HG03439 (cell line): Measurements from ENCODE around the gene LPCAT1.

Experiments
- ATAC-seq: cut with Tn5 transposase; IDR thresholded peaks from one replicate; pipeline ENCODE4 v1.9.1; 2021; ENCODE audit warnings: mild to moderate bottlenecking, moderate library complexity; ENCODE audit not compliant: unreplicated experiment

LPCAT1 gene

DNA sequence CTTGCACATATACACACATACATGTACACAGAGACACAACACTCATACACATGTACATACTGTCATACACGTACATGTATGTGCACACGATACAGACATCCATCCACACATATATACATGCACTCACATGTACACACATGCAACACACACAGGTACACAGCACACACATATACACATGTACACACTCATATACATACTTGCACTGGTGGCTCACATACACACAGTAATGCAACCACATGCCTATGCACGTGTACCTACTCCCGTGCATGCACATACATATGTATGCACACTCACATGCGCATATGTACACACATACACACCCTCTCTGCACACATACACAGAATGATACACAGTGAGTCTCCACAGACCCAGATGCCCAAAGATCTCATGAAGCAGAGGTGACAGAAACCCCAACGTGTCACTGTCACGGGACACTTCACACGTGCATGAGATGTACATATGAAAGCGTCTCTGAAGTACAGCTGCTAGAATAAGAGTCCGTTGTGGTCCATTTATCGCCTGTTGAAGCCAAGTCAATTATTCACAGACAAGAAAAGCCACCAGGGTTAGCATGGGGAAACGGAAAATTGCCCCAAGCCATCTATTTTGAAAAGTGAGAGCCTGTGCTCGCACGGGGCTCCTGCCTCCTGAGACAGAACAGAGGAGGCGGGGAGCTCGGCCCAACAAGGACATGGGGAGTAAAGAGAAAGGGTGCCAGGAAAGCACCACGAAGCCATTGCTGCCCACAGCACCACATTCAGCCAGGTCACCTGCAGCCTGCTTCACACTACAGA, 24.9 kb downstream of the LPCAT1 start:
- peak; percentile 21 for ATAC-seq

DNA sequence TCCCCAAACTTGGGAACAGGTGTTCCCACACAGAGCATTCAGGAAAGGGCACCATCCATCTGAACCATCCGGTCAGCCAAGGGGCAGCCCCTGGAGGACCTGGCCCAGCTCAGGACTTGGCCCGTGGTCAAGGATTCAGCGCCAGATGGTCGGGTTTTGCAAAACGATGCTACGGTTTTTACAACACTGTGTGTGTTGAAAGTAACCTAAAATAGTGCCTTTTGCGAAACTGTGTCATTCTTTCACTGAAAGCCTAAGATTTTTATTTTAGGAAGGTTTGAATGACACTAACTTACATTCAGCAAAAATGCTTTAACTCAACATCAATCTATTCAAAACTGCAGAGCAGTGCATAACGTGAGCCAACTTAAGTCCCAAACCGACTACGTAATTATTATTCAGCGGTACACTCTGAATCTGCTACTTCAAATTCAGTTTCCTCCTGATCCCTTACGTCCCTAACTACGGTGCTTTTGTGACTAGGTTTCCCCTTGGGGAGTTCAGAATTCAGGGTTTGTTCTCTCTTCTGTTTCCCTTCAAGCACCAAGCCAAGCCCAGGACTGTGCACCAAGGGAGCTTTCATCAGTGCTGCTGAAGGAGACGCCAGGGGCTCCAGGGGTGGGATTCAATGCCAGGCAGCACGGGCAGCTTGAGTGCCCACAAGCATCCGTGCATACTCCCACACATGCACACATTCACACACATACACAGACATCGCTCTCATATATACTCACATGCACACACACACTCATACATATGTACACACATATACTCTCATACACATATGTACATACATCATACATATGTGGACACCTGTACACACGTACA, 25.8 kb downstream of the LPCAT1 start:
- ATAC-seq = peak; percentile 35

GRCh38 chr5:1497242-1497777, 26.4 kb downstream of the LPCAT1 start:
- ATAC-seq = peak; percentile 38

DNA sequence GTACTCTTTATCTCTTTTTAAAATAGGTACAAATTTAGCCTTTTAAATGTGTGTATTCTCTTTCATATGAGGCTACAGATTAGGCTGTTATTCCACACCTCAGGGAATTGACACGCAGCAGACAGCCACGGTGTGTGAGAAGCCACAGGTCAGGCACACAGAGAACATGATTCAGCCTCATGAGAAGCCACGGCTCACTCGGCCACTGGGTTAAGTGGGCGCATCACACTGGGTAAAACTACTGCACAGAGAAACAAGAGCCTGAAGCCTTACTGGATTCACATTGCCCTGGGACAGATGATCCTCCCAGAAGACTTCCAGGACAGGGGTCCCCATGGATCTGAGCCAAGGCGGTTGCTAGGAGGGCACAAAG, 28.2 kb downstream of the LPCAT1 start:
- no peak for ATAC-seq

DNA sequence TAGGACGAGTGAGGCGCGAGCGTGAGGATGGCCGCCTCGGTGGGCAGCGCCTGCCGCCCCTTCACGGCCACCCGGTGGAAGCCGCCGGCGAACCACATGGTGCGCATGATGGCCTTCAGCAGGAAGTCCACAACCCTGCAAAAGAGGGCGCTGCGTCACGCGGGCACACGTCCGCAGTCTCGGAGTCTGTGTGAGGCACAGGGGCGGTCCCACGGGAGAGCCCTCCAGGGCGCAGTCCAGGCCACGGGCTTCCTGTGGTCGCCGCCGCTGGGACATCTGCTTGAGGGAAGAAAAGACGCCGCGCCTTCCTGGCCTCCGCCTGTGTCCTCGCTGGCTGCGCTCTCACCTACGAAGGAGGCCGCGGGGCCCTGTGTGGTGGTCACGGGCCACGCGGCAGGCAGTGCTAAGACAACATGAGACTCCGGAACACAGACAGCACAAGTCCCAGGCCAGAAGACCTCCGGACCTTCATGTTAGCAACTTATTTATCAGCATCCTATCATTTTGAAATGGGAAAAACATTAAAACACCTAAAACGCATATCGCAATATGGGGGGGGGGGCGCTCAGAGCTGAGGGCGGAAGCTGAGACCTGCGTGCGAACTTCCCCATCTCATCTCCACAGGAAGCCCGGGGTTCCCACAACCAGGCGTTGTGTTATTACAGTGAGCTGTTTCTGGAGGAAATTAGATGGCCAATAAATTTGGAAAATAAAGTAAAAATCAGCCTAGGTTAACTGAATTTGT, 28.8 kb downstream of the LPCAT1 start:
- ATAC-seq = peak; percentile 25

DNA sequence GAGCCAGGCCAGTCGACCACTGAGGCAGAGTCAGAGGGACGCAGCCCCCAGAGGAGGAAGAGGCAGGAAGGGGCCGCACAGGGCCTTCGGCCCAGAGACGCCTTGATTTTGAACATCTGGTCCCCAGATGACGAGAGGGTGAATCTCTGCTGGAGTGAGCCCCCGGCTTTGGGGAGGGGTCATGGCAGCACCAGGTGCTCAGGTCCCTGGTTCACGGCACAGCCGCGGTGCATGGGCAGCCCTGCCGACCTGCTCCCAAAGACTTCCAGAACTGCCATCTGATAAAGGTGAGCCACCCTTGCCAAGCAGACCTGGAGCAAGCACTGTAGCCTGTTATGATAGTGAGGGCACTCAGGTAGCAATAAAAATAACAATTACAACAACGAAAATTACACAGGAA, 29.8 kb downstream of the LPCAT1 start:
- ATAC-seq = no peak

DNA sequence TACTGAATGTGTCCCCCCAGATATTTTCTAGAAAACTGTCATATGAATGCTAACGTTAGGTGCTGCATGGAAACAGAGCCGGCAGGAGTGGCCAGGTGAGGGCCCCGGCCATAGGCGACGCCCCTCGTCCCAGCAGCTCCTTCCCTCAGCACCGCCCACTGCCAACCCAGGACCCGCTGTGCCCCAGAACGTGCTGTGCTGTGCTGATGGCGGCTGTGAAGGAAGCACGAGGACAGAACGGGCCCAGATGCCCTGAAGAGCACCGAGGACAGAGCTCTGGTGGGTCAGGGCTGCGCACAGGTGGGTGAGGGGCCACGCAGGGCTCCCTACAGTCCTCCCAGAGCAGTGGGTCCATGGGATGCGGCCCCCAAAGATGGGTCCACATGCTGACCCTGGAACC, 30.3 kb downstream of the LPCAT1 start:
- no peak for ATAC-seq

DNA sequence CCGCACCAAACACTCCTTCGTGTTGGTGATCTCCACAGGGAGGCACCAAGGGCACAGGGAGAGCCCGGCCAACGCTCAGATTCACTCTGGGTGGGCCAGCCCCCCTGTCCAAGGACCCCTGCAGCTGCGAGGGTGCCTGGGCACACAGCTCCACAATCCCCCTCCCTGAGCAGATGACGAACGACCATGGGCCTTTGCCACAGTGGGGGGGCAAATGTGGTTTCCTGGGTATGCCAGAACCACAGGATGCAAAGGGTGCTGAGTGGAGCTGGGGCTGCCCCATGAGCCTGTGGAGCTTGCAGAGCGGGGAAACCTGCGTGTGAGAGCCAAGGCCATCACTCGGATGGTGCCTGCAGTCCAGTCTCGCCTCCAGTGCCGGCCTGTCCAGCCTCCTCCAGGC, 31.0 kb downstream of the LPCAT1 start:
- no peak for ATAC-seq

- no peak for ATAC-seq
These were observed 33.4 kb downstream of the LPCAT1 start for GRCh38 chr5:1490376-1490775.

DNA sequence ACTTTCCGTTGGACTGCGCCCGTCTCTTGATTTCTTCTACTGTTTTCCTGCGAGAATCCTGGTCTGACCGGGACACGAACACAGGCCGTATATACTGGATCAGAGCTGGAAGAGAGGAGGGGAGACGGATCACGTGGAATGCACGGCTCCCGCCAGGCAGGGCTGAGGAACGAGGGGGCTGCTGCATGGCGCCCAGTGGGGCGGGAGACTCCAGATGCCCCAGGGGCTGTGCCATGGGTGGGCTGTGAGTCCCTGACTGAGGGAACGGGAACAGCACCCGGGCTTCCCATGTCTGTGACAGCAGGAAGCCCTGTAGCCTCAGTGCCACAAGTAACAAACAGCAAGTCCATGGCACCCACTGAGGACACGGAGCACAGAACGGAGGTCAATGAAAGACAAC, 34.0 kb downstream of the LPCAT1 start:
- ATAC-seq = no peak

DNA sequence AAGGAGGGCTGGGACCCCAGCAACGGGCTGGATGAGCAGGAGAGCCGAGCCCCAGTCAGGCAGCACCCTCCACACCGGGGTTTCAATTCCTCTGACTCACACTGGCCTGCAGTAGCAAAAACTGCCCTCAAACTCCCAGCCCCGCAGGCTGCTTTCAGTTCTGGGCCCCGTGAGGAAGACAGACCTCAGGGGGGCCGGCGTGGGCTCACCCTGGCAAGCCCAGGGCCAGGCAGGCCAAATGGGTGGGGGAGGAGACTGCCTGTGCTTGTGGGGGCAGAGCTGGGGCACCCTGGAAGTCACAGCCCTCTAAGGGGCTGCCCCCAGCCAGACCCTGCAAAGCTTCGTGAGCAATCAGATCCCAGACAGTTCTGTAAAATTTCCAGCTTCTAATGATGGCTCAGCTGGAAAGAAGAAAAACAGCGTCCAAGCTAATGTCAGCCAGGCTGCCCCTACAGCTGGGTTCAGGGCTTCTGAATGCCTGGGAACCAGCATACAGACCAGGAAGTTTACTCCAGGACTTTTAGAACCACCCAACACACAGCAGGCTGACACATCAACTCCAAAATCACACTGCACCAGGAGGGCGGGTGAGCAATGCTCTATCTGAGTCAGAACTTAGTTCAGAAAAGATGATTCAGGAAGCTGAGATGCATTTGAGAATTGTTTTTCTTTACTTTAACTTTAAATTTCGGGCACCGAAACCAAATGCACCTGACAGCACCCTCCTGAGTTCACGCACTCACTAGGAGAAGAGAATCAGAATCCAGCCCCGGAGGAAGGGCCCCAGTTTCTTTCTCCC, 34.7 kb downstream of the LPCAT1 start:
- peak; percentile 42 for ATAC-seq

DNA sequence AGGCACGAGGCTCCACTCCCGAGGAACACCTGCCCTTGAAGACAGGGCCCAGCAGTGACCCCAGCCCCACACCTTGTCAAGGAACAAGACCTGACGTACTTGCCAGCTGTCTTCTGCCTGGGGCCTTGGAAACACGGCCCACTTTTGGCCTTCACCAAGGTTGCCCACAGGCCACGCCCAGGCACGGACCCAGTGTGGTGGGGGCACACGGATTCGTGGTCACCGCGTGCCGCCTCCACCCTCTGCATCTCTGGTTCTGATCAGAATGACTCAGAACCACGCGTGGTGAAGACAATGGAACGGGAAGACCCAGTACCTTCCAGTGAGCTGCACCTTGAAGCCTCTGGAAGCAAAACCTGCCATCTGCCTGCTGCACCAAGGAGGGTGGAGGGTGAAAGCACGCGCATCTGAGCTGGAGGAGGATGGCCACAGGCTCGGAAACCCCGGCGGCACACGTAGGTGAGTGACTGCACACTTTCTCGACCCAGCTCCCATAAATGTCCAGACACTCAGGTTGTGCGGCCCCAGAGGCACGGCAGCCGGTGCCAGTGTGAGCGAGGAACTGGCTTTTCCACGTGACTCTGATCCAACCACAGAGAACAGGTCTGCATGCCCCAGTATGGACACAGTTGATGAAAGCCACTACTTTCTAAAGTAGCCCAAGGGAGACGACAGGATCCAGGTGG, 36.5 kb downstream of the LPCAT1 start:
- ATAC-seq = no peak

GRCh38 chr5:1486271-1486670, 37.5 kb downstream of the LPCAT1 start:
- ATAC-seq = no peak

- ATAC-seq = no peak
These were observed 38.1 kb downstream of the LPCAT1 start for GRCh38 chr5:1485579-1486118.

DNA sequence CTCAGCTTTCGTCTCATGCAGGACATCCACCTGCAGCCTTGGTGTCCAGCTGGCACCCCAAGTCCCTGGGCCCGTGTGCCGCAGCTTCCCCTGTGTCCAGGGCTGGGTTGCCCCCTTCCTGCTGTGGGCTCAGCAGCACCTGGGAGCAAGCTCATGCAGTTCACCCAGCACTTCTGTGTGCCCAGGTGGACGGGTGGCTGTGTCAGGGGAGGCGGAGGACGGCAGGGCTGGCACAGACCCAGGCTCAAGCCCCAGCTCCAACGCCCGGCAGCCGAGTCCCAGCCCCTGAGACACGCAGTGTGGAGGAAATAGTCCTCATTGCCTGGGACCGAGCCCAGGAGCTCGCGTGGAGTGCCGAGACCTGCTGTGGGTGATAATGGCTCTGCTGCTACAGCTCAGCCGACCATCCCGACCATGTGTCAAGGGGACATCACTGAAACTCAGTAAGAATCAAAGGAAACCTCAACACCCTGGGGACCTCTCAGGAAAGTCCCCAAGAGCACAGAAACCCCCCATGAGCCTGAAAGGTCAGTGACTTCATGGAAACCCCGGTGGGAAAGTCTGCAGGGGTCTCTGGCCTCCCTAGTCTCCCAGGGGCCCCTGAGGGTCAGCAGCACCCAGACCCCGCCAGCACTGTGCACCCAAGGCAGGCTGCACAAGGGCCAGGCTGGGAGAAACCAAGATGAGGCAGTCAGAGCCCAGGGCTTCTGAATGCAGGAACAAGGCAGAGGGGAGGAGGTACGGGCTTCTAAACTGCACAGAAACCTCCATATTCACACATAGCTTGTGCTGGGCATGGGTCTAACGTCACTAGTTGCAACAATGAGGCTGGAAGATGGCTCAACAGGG, 38.8 kb downstream of the LPCAT1 start:
- peak; percentile 48 for ATAC-seq

- ATAC-seq = no peak
These were observed 39.7 kb downstream of the LPCAT1 start for GRCh38 chr5:1483856-1484729.

DNA sequence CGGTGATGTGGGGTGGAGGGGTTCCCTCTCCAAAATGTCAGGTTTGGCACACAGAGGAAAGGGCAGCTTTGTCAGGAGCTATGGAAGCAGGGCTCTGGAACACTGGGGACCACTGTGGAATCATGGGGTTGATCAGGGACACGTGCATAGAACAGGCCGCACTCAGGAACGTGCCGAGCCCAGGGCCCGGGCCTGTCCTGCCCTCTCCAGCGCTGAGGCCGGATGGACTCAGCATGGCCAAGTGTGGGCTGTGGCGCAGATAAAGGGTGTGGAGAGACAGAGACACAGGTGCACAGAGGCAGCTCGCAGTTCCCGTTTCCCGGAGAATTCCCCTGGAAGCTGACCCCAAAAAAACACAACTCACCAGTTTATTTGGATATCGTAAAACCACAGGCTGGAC, 40.7 kb downstream of the LPCAT1 start:
- ATAC-seq = no peak

- no peak for ATAC-seq
These were observed 41.8 kb downstream of the LPCAT1 start for GRCh38 chr5:1481959-1482331.
